ENCODE measurements around the gene LRRC7.

Gene LRRC7

GRCh38 chr1:69611316-69611715, 43.6 kb downstream of the LRRC7 start:
- no peak for TF ChIP-seq CREB1 (IDR thresholded peaks at IDR 0.05; ENCODE audit: low read depth)

GRCh38 chr1:69613414-69613813, 45.7 kb downstream of the LRRC7 start:
- TF ChIP-seq ZBTB7A (IDR thresholded peaks at IDR 0.05; ENCODE audit: low read depth): no peak
- TF ChIP-seq REST (IDR thresholded peaks at IDR 0.05; ENCODE audit: low read depth): no peak
- no peak for TF ChIP-seq FOXM1 (IDR thresholded peaks at IDR 0.05; ENCODE audit: borderline replicate concordance, low read depth)
- TF ChIP-seq TAF1 (IDR thresholded peaks at IDR 0.05; ENCODE audit: low read depth): no peak
- no peak for TF ChIP-seq MAX (IDR thresholded peaks at IDR 0.05)
- TF ChIP-seq EGR1 (IDR thresholded peaks at IDR 0.05): no peak
- TF ChIP-seq TEAD4 (IDR thresholded peaks at IDR 0.05): no peak
- no peak for TF ChIP-seq NFIC (IDR thresholded peaks at IDR 0.05)
- no peak for TF ChIP-seq EP300 (IDR thresholded peaks at IDR 0.05; ENCODE audit: borderline replicate concordance)
- TF ChIP-seq CEBPB (IDR thresholded peaks at IDR 0.05): no peak
- TF ChIP-seq YY1 (IDR thresholded peaks at IDR 0.05; ENCODE audit: low read depth): no peak
- no peak for TF ChIP-seq CREB1 (IDR thresholded peaks at IDR 0.05; ENCODE audit: low read depth)
- no peak for TF ChIP-seq RAD21 (IDR thresholded peaks at IDR 0.05; ENCODE audit: low read depth)

DNA sequence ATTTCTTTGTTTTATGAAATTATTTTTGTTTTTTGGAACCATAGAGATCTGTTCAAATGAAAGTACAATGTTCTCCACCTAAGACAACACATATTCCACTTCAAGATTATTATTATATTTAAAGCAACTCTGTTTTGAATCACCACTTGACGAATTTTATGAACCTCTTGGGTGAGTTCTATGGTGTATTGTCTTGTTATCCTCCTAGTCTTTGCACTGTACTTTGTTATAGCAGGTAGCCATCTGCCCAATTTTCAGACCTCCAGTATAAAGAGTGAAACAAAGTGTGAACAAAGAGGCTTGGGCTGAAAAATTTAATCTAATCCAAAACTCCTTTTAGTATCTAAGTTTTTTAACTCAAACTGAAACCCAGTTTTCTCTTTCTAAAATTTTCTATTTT, 71.0 kb downstream of the LRRC7 start:
- TF ChIP-seq ZBTB7A (IDR thresholded peaks at IDR 0.05; ENCODE audit: low read depth): no peak
- TF ChIP-seq REST (IDR thresholded peaks at IDR 0.05; ENCODE audit: low read depth): no peak
- TF ChIP-seq NFIC (IDR thresholded peaks at IDR 0.05): no peak
- no peak for TF ChIP-seq TAF1 (IDR thresholded peaks at IDR 0.05; ENCODE audit: low read depth)
- TF ChIP-seq FOXM1 (IDR thresholded peaks at IDR 0.05; ENCODE audit: borderline replicate concordance, low read depth): no peak
- TF ChIP-seq YY1 (IDR thresholded peaks at IDR 0.05; ENCODE audit: low read depth): no peak
- no peak for TF ChIP-seq USF1 (IDR thresholded peaks at IDR 0.05)
- no peak for TF ChIP-seq CREB1 (IDR thresholded peaks at IDR 0.05; ENCODE audit: low read depth)
- no peak for TF ChIP-seq CEBPB (IDR thresholded peaks at IDR 0.05)

DNA sequence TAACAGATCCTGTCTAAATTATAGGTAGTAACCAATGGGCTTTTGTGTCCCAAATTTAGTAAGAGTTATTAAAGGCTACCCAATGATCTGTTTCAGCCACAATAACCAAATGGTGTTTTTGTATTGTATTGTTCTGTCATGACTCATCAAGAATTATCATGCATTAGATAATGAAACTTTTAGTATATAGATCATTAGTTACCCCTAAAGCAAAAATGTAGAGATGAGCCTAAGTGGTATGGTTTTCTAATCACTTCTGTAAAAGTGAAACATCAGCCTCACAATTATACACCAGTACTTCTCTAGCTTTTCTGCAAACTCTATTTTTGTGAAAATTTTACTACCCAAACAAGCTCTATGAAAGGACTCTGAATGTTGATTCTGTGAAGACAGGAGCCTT, 71.4 kb downstream of the LRRC7 start:
- TF ChIP-seq YY1 (IDR thresholded peaks at IDR 0.05; ENCODE audit: low read depth) (no peak), NFIC (IDR thresholded peaks at IDR 0.05) (no peak), EP300 (IDR thresholded peaks at IDR 0.05; ENCODE audit: borderline replicate concordance) (no peak), CREB1 (IDR thresholded peaks at IDR 0.05; ENCODE audit: low read depth) (no peak), USF1 (IDR thresholded peaks at IDR 0.05) (no peak), CEBPB (IDR thresholded peaks at IDR 0.05) (no peak), TCF12 (IDR thresholded peaks at IDR 0.05; ENCODE audit: low read depth) (no peak), TAF1 (IDR thresholded peaks at IDR 0.05; ENCODE audit: low read depth) (no peak), TEAD4 (IDR thresholded peaks at IDR 0.05) (no peak), FOXM1 (IDR thresholded peaks at IDR 0.05; ENCODE audit: borderline replicate concordance, low read depth) (no peak), REST (IDR thresholded peaks at IDR 0.05; ENCODE audit: low read depth) (no peak)

- no peak for TF ChIP-seq ZBTB7A (IDR thresholded peaks at IDR 0.05; ENCODE audit: low read depth)
- TF ChIP-seq TCF12 (IDR thresholded peaks at IDR 0.05; ENCODE audit: low read depth): no peak
- TF ChIP-seq CEBPB (IDR thresholded peaks at IDR 0.05): no peak
- TF ChIP-seq FOXM1 (IDR thresholded peaks at IDR 0.05; ENCODE audit: borderline replicate concordance, low read depth): no peak
- TF ChIP-seq YY1 (IDR thresholded peaks at IDR 0.05; ENCODE audit: low read depth): no peak
- no peak for TF ChIP-seq TAF1 (IDR thresholded peaks at IDR 0.05; ENCODE audit: low read depth)
- no peak for TF ChIP-seq CREB1 (IDR thresholded peaks at IDR 0.05; ENCODE audit: low read depth)
- TF ChIP-seq USF1 (IDR thresholded peaks at IDR 0.05): no peak
- TF ChIP-seq TEAD4 (IDR thresholded peaks at IDR 0.05): no peak
- no peak for TF ChIP-seq EP300 (IDR thresholded peaks at IDR 0.05; ENCODE audit: borderline replicate concordance)
- TF ChIP-seq MAX (IDR thresholded peaks at IDR 0.05): no peak
- TF ChIP-seq REST (IDR thresholded peaks at IDR 0.05; ENCODE audit: low read depth): no peak
- TF ChIP-seq EGR1 (IDR thresholded peaks at IDR 0.05): no peak
- no peak for TF ChIP-seq RAD21 (IDR thresholded peaks at IDR 0.05; ENCODE audit: low read depth)
- TF ChIP-seq NFIC (IDR thresholded peaks at IDR 0.05): no peak
These were observed 75.5 kb downstream of the LRRC7 start for GRCh38 chr1:69643266-69643665.
